HG03469 (cell line): ENCODE results near the gene DNER.
A peak's percentile ranks its signal among the peaks of the same experiment; 100 is the strongest.

ENCODE experiments used
- ATAC-seq: cut with Tn5 transposase; IDR thresholded peaks from one replicate; pipeline ENCODE4 v1.9.1; 2021; ENCODE audit warnings: mild to moderate bottlenecking, moderate library complexity, moderate number of reproducible peaks; ENCODE audit not compliant: unreplicated experiment

DNER gene

GRCh38 chr2:229572507-229573271, 141.7 kb downstream of the DNER start:
- no peak for ATAC-seq

GRCh38 chr2:229571243-229571642, 143.1 kb downstream of the DNER start:
- ATAC-seq, result no peak

- ATAC-seq, result no peak
Measured at GRCh38 chr2:229566370-229566769, 148.0 kb downstream of the DNER start.

DNA sequence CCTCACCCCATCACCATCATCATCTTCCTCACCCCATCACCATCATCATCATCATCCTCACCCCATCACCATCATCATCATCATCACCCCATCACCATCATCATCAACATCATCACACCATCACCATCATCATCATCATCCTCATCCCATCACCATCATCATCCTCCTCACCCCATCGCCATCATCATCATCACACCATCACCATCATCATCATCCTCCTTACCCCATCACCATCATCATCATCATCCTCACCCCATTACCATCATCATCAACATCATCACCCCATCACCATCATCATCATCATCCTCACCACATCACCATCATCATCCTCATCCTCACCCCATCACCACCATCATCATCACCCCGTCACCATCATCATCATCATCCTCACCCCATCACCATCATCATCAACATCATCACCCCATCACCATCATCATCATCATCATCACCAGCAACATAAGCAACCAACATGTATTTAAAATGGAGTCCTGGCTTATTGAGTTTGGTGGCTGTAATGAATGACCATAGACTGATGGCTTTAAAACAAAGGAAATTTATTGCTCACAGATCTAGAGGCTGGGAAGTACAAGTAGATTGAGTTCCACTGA, 150.0 kb downstream of the DNER start:
- ATAC-seq, result no peak

DNA sequence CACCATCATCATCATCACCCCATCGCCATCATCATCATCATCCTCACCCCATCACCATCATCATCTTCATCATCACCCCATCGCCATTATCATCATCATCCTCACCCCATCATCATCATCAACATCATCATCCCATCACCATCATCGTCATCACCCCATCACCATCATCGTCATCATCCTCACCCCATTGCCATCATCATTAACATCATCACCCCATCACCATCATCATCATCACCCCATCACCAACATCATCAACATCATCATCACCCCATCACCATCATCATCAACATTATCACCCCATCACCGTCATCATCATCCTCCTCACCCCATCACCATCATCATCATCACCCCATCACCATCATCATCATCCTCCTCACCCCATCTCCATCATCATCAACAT, 151.0 kb downstream of the DNER start:
- no peak for ATAC-seq

DNA sequence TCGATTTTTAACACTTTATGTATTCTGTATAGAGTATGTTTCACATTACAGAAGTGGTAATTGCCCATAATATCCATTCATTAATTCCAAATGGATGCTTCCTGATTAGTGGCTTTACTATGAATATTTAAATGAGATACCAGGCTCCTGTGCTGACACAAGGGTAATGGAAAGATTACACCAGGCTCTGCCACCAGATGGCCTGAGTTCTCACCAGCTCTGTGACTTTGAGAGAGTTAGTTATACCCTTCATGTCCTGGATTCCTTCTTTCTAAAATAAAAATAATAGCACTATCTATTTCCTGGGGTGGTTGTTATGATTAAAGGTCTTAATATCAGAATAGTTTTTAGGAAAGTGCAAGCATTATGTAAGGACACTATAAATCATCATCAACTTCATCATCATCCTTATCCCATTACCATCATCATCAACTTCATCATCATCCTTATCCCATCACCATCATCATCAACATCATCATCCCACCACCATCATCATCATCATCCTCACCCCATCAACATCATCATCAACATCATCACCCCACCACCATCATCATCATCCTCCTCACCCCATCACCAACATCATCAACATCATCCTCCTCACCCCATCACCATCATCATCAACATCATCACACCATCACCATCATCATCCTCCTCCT, 151.8 kb downstream of the DNER start:
- ATAC-seq, result no peak

GRCh38 chr2:229559986-229560385, 154.4 kb downstream of the DNER start:
- ATAC-seq, result no peak

- no peak for ATAC-seq
Measured at GRCh38 chr2:229553091-229553490, 161.3 kb downstream of the DNER start.

GRCh38 chr2:229543176-229543873, 171.0 kb downstream of the DNER start:
- no peak for ATAC-seq

DNA sequence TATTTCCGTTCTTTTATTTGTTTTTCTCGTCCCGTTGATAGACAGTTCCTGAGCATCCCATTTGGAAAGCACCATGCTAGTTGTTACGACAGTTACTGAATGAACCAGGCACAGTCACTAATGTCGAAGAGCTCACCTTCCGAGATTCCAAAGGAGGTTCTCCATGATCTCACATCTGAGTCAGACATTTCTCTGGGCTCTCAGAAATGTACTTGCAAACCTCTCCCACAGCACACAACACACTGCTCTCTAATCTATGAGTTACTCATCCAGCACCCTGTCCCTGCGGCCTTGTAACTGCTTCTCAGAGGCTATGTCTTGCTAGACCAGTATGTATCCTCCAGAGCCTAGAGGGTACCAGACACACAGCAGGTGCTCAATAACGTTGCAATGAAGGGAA, 174.7 kb downstream of the DNER start:
- no peak for ATAC-seq

GRCh38 chr2:229531594-229531993, 182.8 kb downstream of the DNER start:
- ATAC-seq, result no peak

GRCh38 chr2:229530434-229530833, 183.9 kb downstream of the DNER start:
- ATAC-seq, result no peak

- ATAC-seq, result no peak
Measured at GRCh38 chr2:229528846-229529245, 185.5 kb downstream of the DNER start.

DNA sequence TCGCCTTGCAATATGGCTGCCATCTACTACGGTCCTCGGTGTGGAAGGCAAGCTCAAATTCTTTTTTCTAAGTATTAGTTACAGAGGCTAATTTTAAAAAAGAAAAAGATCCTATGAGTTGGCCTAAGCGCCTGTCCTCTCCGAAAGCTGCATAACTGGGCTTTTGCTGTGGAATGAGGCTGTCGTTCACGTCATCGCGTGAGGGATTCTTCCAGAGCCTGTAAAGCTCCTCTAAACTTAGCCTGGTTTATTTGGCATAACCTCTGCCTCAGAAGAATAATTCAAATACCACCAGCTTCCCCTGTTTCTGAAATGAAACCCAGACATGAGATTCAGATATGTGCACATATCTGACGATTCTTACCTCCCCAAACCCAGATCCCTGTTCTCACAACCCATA, 187.4 kb downstream of the DNER start:
- ATAC-seq, result no peak

DNA sequence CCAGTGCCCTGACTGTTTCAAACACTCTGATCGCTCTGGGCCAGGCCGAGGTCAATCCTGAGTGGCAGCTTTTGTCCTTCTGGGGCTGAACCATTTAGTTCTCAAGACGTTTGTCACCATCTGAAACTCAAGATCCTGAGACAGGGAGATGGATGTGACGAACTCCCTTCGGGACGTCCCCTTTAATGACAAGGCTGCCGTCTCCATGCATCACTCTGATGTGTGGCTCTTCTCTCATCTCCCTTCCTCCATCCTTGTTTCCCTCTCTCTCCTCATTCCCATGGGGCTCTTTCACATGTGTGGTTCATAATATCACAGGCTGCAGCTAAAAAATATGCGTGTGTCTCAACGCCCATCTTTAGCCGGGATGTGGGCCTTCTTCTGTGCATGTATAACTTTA, 189.6 kb downstream of the DNER start:
- no peak for ATAC-seq

DNA sequence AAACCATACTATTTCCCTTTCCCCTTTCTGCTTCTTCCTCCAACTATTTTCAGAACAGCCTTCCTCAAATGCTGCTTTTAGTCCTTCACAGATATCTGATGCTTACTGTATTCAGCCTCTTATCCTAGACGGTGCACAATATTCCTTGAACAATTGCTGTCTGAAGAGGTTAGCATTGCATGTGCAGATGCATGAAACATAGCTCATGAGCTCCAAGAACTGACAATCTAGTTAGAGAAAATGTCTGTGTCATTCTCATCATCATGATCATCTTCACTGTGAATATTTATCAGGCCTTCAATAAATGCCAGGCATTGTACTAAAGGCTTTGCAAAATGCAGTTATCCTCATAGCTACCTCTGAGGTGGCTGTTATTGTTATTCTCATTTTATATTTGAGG, 190.7 kb downstream of the DNER start:
- ATAC-seq, result no peak

DNA sequence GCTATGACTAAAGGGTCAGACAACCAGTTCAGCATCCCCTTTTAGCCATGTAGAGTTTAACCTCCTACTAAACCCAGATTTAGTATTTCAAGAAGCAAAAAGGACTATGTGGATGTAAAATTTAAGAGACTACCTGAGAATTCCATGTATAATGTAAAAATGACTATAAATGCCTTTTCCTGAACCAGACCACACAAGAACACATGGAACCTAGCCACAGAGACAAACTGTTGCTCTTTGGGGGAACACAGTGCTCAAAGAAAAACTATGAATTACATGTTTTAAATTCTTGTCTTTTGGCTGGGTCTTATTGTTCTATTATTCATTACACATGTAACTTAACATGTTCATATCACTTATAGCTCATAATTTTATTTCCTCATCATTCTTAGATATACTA, 192.8 kb downstream of the DNER start:
- no peak for ATAC-seq

GRCh38 chr2:229520691-229521096, 193.7 kb downstream of the DNER start:
- no peak for ATAC-seq

DNA sequence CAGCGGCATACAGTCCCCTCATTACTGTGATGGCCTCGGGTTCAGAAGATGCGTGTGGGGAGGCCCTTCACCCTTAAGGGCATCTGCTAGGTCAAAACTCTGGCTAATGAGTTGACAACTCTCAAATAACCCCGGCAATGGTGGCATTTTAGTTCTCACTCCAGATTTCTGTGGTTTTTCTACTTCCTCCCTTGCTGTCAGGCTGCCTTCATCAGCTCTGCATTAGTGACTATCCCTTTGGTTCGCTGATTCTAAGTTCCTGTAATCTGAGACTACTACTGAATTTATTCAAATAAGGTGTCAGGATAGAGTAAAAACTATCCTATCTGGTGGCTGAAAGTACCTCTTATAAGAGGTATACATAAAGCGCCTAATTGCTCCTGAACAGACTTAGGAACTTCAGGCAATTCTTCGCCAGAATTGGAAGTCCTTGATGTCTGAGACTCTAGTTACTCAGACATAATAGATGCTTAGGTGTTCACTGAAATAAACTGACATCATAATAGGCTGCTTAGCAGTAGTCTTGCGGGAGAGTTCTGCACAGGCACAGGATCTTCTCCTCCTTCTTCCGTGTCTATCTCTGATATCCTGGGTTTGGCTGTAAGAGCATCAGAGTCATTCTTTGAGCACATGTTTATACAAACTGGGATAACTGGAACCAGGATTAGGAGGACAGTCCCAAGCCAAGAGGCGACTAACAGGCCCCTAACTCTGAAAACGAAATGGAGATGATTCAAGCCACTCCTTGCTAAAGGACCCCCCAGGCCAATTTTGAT, 194.5 kb downstream of the DNER start:
- ATAC-seq, result peak; percentile 82

DNA sequence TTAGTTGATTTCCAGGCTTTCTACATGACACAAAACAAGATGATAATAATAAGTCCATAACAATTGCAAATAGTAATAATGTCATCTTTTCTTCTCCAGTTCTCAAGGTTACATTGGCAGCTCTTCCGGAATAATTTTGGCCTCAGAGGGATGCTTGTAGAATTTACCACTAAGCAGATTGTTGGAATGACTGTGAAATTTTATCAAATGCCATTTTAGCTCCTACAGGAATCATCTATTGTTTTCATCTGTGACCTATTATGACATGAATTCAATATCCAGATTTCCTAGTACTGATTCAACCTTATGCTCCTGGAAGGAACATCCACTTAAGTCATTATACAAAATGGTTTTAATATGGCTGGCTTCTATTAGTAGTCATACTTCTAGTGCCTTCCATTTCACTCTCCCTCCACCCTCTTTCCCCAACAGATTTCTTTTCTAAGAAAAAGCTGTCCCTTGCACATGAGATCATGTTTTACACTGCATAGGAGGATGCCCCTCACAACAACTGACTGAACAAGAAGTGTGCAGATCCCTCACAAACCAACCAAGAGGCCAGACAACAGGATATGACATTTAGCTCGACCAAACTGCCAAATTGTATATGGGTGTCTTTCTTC, 200.0 kb downstream of the DNER start:
- ATAC-seq, result no peak
